Chondrocyte (in vitro differentiated cells): ENCODE measurements around the gene LRMDA. TPM values are rescaled to one million over a fixed set of nuclear protein-coding genes. Genes with fewer than 3 reads are reported as not detected.

ENCODE experiments used
- DNase-seq: peaks from one replicate; pipeline ENCODE4 v3.0.0; 2021; ENCODE audit warnings: mixed read lengths, low spot score
- H3K27ac Mint-ChIP-seq: one replicate; pipeline ENCODE4 v1.8.0; 2021; ENCODE audit warnings: mild to moderate bottlenecking, moderate library complexity, mixed read lengths; ENCODE audit not compliant: unreplicated experiment
- H3K27me3 Mint-ChIP-seq: 2 replicates; pipeline ENCODE4 v1.8.0; 2021; ENCODE audit warnings: low read depth, mixed read lengths
- H3K36me3 Mint-ChIP-seq: 2 replicates; pipeline ENCODE4 v1.8.0; 2021; ENCODE audit warnings: low read depth, mixed read lengths
- H3K4me1 Mint-ChIP-seq: 2 replicates; pipeline ENCODE4 v1.8.0; 2021; ENCODE audit warnings: low read depth, mild to moderate bottlenecking, mixed read lengths
- H3K4me3 Mint-ChIP-seq: one replicate; pipeline ENCODE4 v1.8.0; 2021; ENCODE audit warnings: mild to moderate bottlenecking, moderate library complexity, mixed read lengths; ENCODE audit not compliant: unreplicated experiment
- H3K9me3 Mint-ChIP-seq: 2 replicates; pipeline ENCODE4 v1.8.0; 2021; ENCODE audit warnings: low read depth, mixed read lengths
- total RNA-seq: library from RNA; stranded (reverse); gene quantifications from 3 replicates; pipeline ENCODE4 v1.2.1, GENCODE V29; 2021
- TF ChIP-seq, protein P1 (sequence below): fragments of 200-600 bp; sonication (generic); IDR thresholded peaks from 2 replicates; pipeline ENCODE4 v1.5.0; 2021; ENCODE audit warnings: antibody characterized with exemption, mild to moderate bottlenecking, moderate library complexity

Gene LRMDA
- total RNA-seq, 1 donor from 2014 or later, result 2.8 TPM

GRCh38 chr10:75502389-75502788 lies 71.0 kb downstream of the LRMDA start:
- no peak overlapping the region for H3K27ac Mint-ChIP-seq
- no peaks in the 10 kb centered on the region for H3K9me3 Mint-ChIP-seq
- TF ChIP-seq, protein P1, sequence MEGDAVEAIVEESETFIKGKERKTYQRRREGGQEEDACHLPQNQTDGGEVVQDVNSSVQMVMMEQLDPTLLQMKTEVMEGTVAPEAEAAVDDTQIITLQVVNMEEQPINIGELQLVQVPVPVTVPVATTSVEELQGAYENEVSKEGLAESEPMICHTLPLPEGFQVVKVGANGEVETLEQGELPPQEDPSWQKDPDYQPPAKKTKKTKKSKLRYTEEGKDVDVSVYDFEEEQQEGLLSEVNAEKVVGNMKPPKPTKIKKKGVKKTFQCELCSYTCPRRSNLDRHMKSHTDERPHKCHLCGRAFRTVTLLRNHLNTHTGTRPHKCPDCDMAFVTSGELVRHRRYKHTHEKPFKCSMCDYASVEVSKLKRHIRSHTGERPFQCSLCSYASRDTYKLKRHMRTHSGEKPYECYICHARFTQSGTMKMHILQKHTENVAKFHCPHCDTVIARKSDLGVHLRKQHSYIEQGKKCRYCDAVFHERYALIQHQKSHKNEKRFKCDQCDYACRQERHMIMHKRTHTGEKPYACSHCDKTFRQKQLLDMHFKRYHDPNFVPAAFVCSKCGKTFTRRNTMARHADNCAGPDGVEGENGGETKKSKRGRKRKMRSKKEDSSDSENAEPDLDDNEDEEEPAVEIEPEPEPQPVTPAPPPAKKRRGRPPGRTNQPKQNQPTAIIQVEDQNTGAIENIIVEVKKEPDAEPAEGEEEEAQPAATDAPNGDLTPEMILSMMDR, result no peak
- H3K4me1 Mint-ChIP-seq, result no peaks in the 10 kb centered on the region
- peaks cover 16% of the 10 kb centered on the region for H3K27me3 Mint-ChIP-seq
- H3K36me3 Mint-ChIP-seq, result no peaks in the 10 kb centered on the region
- no peak overlapping the region for H3K4me3 Mint-ChIP-seq
- DNase-seq, result no peak

DNA sequence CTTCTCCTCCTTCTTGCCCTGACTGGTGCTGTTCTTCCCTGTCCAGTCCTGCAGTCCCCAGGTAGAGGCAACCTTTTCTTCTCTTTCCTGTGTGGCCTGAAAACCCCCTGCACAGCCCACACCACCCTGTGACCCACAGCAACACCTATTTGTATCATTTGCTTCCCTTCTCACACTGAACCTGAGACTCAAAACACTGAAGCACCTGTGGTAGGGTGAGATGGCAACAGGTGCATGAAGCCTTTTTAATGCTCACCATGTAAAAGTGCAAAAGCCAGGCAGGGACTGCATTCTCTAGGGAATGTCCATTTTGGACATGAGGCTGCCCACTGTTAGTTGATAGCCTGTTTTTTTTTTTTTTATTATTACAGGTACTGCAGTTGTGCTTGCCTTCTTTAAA lies 71.4 kb downstream of the LRMDA start:
- Mint-ChIP-seq H3K9me3 (no peaks in the 10 kb centered on the region), H3K4me3 (no peak overlapping the region), H3K27me3 (peaks cover 16% of the 10 kb centered on the region), H3K36me3 (no peaks in the 10 kb centered on the region), H3K4me1 (peaks cover under 1% of the 10 kb centered on the region), H3K27ac (no peak overlapping the region)
- DNase-seq, result no peak
- TF ChIP-seq, protein P1, result no peak

GRCh38 chr10:75505293-75505692 lies 73.9 kb downstream of the LRMDA start:
- Mint-ChIP-seq H3K9me3 (no peaks in the 10 kb centered on the region), H3K4me1 (peaks cover 13% of the 10 kb centered on the region), H3K36me3 (peaks cover under 1% of the 10 kb centered on the region), H3K4me3 (no peak overlapping the region), H3K27me3 (peaks cover 13% of the 10 kb centered on the region), H3K27ac (no peak overlapping the region)
- TF ChIP-seq, protein P1, result no peak
- no peak for DNase-seq

DNA sequence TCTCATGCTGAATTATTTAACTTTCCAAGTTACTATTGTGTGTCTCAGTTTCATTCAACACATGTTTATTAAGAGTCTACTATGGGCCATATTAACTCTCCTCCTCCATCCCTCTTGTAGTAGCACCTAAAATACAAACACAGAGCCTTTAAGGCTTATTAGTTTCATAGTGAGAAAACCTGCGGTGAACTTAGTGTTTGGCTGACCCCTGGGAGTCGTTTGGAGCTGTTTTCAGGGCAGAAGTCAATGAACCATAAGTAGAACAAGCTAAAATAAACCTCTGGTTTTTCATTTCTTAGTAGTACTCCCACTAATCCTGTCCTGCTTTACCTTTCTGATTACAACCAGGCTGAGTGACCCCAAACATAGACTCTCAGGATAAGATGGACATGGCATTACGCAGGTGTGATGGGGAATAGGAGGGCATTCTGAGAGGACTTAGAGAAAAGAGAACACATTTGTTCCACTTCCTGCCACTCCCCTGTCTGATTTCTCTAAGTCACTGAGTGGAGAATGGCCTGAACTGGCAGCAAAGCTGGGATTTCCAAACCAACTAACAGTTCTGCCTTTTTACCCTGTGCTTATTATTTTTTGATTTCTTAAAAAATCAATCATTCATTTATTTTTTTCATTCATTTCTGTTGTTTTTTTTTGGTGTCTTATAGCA lies 74.5 kb downstream of the LRMDA start:
- Mint-ChIP-seq H3K27me3 (peaks cover 17% of the 10 kb centered on the region), H3K36me3 (peaks cover 3% of the 10 kb centered on the region), H3K4me1 (peaks cover 13% of the 10 kb centered on the region), H3K27ac (no peak overlapping the region), H3K9me3 (no peaks in the 10 kb centered on the region), H3K4me3 (no peak overlapping the region)
- TF ChIP-seq, protein P1, result no peak
- DNase-seq, result no peak

DNA sequence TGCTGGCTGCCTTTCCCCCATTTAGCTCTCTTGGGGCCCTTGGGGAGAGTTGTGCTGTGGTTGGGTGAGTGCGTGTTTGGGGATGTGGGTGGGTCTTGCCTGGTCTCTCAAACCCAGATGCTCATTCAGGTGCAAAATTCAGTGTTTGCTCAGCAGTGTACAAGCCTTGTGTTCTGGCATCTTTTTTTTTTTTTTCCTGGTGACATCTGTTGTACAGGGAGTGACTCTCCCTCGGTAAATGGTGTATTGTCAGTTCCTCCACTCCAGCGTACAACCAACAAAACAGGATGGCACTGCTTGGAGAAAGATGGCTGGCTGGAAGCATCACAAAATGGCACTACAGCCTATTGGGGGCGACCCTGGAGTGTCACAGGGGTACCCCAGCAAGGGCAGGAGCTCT lies 75.5 kb downstream of the LRMDA start:
- Mint-ChIP-seq H3K4me3 (no peak overlapping the region), H3K4me1 (peaks cover 13% of the 10 kb centered on the region), H3K27me3 (peaks cover 23% of the 10 kb centered on the region), H3K9me3 (no peaks in the 10 kb centered on the region), H3K27ac (no peak overlapping the region), H3K36me3 (peaks cover 3% of the 10 kb centered on the region)
- TF ChIP-seq, protein P1, result no peak
- no peak for DNase-seq
